ENCODE results near the gene ZNF483.
"Not testable (repeated sequence)": the region's sequence is repeated elsewhere in the genome, so short reads cannot be mapped to it uniquely, and the experiment has no call there.

Gene ZNF483

DNA sequence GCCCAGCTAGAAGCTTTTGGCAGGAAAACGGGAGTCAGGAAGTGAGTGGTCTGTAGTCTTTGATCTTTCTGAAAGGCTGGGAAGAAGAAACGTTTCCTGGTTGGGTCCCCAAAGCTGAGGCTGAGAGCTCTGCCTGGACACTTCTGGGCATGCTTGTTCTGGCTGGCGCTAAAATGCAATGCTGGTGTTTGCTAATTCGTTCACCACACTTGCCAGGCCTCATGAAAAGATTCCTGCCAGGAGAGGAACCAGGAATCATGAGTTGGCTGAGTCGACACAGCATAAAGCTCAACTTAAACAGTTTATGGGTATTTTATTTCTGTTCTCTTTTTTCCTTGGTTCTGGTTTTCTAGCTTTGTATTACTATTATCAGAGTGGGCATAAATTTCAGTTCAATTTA is 85.2 kb downstream of the ZNF483 start:
- DNase-seq (ENCODE audit: low spot score): no peak

GRCh38 chr9:111610845-111611244 is 85.9 kb downstream of the ZNF483 start:
- DNase-seq (ENCODE audit: low spot score): no peak

GRCh38 chr9:111613436-111614040 is 88.6 kb downstream of the ZNF483 start:
- DNase-seq (ENCODE audit: low spot score): peak; percentile 35

- no peak for DNase-seq (ENCODE audit: low spot score)
Observed at GRCh38 chr9:111615928-111616327, 90.9 kb downstream of the ZNF483 start.

- not testable (repeated sequence) for DNase-seq (ENCODE audit: low spot score)
Observed at GRCh38 chr9:111617349-111617748, 92.4 kb downstream of the ZNF483 start.

DNA sequence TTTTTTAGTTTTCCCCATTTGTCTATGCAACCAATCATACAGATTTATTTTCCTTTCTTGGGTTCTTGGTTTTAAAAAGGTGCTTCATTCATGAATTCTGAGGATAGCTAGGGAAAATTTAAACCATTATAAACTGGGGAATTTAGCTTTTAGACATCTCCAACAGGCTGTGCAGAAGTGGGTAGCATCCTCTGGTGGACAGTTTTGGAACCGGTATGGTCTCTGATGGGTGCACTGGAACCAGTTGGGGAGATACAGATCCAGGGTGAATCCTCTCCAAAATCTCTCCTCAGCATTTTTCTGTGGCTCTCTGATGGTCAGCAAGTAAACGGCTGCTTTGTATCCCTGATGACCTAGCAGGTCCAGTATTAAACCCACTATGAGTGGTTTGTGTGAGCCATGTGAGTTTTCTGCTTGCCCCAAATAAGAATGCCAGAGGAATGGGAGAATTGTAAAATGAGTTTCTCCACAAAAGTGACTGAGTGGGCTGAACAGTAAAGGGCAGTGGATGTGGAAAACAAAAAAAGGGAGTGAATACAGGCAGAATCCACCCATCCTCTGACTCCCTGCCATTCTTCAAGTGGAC is 97.0 kb downstream of the ZNF483 start:
- peak; percentile 52 for DNase-seq (ENCODE audit: low spot score)

GRCh38 chr9:111622626-111623025 is 97.6 kb downstream of the ZNF483 start:
- no peak for DNase-seq (ENCODE audit: low spot score)
